ENCODE results near the gene HYAL3.

HYAL3 gene, protein sequence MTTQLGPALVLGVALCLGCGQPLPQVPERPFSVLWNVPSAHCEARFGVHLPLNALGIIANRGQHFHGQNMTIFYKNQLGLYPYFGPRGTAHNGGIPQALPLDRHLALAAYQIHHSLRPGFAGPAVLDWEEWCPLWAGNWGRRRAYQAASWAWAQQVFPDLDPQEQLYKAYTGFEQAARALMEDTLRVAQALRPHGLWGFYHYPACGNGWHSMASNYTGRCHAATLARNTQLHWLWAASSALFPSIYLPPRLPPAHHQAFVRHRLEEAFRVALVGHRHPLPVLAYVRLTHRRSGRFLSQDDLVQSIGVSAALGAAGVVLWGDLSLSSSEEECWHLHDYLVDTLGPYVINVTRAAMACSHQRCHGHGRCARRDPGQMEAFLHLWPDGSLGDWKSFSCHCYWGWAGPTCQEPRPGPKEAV

DNA sequence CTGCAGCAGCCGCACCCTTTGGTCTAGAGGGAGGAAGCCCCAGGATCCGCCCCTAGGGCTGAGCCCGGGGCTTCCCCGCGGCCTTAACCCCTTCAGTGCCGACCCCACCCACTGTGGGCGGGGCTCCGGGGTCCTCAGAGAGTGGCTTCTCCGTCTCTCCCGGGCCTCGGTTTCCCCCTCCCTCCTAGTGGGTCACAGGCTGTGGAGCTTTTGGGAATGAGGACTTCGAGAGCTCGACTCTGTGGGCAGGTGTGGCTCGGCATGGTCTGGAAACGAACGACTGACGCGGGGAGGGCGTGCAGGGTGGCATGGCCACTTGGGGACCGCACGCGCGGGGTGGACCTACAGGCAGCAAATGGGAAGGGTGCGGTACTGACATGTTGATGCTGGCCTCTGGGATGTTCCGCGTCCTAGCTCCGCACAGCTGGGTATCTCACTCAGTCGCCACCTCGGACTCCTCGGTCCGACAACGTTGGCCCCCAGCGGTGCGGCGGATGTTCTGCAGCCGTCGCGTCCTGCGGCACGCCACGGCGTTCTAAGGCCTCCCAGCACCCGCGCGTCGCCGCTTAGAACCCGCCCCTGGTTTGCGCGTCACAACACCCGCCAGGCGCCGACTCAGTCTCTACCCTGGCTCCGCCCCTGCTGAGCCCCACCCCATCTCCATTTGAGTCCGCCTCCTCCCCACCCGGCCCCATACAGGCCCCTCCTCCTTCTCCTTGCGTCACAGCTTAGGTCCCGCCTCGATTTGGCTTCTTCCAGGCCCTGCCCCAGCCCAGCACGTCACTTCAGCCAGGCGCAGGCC, at the start of gene HYAL3, which contains the start of gene NAA80:
Gene HYAL3, minus strand, starts transcription at position 570 of the 802 bp plus-strand sequence. CDS start 3,803 bp downstream, outside the sequence.
Gene NAA80, minus strand, starts transcription at position 570 of the 802 bp plus-strand sequence. CDS start 1,942 bp downstream, outside the sequence.
- peak; percentile 68 for DNase-seq

DNA sequence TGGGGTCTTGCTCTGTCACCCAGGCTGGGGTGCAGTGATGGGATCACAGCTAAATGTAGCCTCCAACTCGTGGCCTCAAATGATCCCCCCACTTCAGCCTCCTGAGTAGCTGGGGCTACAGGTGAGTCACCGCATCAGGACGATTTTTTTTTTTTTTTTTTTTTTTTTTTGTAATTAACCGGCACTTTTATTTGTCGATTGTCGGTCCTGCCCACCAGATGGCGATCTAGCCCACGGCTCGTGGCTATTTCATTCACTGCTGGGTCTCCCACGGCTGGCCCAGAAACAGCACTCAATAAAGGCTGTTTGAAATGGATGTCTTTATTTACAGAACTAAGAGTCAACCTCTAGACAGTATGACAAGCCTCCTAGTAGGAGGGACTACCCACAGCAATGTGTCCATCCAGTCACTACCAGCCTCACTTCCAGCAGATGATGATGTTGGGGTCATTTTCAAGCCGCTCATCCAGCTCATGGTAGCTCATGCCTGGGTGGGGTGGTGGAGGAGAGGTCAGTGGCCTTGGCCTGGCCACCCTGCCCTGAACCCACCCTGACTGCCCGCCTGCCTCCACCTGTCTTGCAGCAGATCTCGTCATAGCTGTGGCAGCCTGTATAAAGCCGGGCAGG, 48.1 kb upstream of the HYAL3 start:
- DNase-seq: no peak

DNA sequence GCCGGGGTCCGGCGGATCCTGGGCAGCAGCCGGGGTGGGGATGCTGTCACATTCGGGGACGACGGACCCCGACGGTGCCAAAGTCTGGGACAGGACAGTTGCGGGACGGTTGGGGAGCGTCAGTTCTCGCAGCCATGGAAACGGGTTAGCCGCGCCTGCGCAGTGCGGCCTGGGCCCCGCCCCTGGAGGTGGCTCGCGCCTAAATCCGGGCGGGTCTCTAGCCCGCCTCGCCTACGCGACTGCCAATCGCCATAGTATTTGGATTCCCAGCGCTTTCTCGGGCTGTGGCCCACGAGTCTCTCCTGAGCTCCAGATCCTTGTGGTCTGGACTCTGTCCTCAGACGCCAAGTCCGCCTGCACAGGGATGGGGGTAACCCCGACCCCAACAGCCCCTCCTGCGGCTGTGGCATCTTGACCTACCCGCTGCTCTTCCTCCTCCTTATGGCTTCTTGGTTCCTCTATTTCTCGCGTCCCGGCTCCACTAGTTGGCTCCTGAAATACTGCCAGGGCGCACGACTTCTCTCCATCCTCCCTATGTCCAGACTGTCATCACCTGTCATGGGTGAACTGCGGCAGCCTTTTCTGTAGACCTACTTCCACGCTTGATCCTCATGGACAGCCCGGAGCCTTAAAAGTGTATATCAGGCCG, 46.5 kb upstream of the HYAL3 start, which contains the start of gene ZMYND10:
Gene ZMYND10, minus strand, starts transcription at position 147 of the 649 bp plus-strand sequence. CDS start 153 bp downstream, outside the sequence.
- no peak for DNase-seq

DNA sequence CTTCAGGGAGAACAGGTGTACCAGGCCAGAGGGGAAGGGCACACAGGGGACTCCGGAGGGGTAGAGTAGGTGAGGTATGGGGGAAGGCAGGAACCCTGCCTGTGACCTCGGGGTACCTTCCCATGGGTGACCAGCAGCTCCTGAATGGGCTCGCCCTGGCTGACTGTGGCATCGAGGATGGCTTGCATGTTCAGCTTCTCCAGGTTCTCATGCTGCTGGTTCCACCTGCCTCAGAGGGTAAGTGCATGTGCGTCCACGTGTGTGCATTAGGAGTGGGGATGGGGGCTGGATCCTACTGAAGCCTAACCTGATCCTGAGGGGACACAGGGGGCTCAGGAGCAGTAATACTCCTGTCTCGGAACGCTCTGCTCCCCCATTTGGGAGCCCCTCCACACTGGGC, 45.8 kb upstream of the HYAL3 start:
- DNase-seq: no peak

DNA sequence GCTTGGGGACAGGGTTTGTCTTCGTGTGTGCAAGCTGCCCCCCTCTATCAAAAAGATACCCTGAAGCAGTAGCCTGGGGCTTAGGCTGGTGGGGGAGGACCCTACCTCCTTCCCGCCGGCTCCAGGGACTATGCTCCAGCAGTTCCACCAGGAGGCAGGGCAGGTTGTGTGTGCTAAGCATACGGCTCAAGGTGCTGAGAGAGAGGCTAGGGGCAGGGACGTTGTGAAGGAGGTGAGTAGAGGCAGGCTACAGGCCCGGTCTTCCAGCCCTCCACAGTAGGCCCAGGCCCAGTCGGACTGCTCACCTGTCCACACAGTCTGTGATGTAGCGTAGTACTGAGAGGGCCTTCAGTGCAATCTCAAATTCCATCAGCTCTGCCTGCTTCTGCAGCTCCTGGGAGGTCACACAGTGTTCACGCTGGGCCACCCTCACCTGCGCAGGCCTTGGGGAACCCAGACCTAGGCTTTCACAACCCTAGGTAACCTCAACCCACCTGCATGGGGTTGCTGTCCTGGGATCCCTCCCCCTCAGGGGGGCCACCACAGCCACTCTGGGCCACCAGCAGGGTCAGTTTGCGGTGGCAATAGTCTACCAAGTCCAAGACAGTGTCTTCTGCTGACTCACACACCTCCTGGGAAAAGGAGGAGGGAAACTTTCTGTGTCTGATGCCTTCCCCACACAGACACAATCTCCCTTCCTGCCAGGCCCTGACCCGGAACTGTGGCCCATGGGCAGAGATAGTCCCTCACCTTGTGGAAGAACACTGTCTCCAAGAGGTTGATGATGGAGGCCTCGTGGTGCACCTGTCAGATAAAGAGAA, 43.8 kb upstream of the HYAL3 start:
- no peak for DNase-seq

DNA sequence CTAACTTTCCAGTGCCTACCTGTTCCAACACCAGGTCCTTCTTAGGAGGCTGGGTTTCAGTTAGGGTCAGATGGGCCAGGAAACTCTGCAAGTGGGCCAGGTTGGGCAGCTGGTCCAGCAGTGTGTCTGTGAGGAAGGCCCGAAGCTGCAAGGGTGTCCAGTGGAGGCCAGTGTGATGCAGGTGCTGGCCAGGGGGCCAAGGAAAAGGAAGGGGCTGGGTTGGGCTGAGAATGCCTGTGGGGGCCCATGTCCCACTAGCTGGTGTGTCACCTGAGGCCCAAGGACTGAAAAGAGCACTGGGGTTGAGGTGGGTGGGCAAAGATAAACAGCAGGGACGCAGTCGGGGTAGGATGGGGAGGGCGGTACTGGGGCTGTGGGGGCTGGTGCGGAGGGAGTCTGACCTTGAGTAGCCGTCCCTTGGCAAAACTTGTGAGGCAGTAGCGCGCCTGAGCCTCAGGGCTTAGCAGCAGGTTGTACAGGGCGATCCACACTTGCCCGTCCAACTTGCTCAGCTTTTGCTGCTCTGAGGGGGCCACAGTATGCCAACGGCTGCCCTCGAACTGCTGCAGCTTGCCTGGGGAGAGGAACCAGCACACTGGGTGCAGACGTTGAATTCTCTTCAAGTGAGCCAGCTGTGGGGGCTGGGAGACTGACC, 42.9 kb upstream of the HYAL3 start:
- DNase-seq: no peak

DNA sequence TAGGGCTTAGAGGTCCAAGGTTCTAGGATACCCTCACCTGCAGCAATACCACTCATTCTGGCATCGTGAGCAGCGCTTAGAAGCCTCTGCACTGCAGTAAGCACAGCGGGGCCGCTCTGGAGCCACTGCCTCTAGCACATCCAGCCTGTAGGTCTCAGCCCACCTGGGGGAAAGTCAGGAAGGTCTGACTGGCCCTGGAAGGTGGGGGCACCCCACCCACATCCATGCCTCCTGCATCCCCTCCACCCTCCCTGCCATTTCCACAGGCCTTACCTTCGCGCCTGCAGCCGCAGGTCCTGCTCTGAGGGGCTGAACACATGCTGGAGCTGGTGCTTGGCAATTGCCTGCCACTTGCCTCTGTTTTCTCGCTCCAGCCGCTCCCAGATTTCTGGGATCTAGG, 42.3 kb upstream of the HYAL3 start:
- no peak for DNase-seq

DNA sequence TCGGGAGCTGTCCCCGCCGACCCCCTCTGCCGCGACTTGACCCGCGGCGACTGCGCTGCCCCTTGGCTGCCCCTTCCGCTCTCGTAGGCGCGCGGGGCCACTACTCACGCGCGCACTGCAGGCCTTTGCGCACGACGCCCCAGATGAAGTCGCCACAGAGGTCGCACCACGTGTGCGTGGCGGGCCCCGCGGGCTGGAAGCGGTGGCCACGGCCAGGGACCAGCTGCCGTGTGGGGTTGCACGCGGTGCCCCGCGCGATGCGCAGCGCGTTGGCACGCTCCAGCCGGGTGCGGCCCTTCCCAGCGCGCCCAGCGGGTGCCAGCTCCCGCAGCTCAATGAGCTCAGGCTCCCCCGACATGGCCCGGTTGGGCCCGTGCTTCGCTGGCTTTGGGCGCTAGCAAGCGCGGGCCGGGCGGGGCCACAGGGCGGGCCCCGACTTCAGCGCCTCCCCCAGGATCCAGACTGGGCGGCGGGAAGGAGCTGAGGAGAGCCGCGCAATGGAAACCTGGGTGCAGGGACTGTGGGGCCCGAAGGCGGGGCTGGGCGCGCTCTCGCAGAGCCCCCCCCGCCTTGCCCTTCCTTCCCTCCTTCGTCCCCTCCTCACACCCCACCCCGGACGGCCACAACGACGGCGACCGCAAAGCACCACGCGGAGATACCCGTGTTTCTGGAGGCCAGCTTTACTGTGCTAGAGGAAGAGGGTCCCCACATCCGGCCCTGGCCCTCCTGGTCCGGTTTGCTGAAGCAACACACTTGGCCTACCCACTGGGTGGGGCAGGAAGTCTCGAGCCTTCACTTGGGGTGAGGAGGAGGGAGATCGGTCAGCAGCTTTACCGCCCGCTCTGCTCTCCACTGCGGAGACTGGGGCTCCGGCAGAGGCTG, 41.5 kb upstream of the HYAL3 start, which contains the start of gene RASSF1:
Gene RASSF1, minus strand, starts transcription at position 389 of the 882 bp plus-strand sequence. Its CDS starts 31 bp downstream, at position 358.
- no peak for DNase-seq

DNA sequence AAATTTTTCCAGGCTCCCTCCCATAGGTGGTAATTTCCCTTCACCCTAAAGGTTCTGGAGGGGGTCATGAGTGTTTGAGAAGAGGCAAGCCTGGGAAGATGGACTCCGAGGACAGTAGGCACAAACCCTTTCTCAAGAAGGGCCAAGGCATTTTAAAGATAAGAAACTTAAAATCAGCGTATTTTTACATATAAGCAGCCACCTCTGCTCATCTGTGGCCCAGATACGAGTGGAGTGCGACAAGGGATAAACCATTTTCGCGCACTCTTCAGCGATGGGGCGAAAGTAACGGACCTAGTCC, 40.9 kb upstream of the HYAL3 start:
- no peak for DNase-seq

DNA sequence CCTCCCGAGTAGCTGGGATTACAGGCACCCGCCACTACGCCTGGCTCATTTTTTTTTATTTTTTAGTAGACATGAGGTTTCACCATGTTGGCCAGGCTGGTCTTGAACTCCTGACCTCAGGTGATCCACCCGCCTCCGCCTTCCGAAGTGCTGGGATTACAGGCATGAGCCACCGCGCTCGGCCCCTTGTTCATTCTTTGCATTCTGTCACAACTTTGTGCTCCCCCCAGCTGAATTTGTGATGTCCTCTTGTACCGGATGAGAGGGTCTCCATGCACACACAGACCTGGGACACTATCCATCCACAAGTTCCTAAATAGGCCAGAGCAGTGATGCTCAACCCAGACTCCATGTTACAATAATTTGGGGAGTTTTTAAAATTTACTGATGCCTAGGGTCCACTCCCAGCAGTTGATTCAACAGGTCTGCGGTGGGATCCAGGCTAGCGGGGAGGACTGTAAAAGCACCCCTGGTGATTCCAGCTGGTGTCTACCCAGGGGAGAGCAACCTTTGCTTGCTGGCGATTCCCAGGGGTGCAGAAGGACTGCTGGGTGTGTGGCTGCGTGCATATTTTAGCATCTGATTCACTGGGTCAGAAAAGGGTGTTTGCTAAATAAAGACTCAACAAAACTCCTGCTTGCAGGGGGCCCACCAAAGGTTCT, 40.4 kb upstream of the HYAL3 start:
- DNase-seq: no peak

DNA sequence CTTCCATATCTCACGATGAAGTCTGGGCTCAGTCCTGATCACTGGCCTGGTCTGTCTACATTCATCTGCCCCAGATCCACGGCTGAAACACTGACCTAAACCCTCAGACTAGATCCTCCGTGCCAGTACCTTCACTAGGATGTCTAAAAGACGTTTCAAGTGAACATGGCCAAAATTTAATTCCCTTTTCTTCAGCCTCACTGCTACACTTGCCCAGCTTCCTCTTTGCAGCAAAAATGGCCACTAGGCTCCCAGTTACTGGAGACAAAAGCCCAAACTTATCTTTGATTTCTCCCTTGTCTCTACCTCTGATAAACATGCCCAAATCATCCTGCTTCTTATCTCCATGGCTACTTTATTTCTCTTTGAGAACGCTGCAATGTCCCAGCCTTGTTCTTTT, 39.8 kb upstream of the HYAL3 start:
- DNase-seq: no peak

DNA sequence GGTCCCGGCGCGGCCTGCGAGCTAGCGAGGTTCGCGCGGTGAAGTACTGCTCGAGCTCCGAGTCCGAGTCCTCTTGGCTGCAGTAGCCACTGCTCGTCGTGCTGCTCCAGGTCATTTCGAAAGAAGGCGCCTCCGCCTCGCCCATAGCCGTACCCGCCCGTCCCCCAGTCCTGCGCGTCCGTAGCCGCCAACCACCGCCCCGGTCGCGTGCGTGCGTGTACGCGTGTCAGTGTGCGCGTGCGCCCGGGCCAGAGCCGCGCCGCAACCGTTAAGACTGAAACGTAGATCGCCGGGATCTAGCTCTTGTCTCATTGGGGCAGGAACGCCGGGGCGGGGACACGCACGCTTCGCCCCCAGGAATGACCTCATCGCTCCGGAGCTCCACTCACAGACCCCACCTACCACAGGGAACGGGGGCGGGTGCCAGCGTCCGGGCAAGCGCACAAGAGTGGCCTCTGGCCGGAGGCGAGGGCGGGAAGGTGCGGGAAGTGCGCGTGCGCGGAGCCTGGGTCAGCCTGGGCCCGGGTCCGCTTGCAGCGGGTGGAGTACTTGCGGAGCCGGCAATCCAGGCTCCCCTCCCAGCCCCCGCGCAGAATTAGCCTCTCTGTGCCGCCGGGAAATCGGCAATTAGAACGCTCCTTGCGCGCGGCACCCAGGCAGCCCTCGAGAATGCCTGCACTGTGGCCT, 38.1 kb upstream of the HYAL3 start:
- peak; percentile 56 for DNase-seq

DNA sequence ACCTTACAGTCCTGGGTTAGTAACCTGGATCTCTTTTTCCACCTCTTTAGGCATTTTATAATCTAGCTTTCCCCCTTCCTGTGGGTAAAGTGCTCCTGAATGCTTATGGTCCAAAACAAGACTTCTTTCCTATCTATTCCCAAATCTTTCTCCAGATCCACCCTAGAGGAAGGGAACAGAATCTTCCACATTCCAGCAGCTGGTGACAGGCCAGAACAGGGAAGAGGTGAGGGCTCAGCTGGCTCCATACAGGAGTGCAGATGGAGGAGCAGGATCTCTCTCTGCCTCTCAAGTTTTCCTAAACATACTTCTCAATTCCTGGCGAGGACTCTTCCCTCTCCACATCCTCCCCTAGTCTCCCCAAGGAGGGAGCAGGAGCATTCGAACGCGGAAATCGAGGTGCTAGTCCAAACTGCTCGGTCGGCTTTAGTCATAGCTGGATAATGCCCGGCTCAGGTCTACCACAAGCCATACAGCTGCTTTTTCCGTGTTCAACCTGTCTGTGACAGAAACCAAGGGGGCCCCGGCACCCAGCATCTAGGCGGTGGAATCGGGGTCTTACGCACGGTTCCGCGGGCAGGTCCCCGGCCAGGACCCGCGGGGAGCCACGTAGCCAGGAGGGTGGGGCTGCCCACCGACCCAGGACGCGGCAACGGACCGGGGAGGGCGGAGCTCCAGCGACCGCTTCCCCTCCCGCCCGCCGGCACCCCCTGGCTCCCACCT, 37.4 kb upstream of the HYAL3 start:
- DNase-seq: no peak

DNA sequence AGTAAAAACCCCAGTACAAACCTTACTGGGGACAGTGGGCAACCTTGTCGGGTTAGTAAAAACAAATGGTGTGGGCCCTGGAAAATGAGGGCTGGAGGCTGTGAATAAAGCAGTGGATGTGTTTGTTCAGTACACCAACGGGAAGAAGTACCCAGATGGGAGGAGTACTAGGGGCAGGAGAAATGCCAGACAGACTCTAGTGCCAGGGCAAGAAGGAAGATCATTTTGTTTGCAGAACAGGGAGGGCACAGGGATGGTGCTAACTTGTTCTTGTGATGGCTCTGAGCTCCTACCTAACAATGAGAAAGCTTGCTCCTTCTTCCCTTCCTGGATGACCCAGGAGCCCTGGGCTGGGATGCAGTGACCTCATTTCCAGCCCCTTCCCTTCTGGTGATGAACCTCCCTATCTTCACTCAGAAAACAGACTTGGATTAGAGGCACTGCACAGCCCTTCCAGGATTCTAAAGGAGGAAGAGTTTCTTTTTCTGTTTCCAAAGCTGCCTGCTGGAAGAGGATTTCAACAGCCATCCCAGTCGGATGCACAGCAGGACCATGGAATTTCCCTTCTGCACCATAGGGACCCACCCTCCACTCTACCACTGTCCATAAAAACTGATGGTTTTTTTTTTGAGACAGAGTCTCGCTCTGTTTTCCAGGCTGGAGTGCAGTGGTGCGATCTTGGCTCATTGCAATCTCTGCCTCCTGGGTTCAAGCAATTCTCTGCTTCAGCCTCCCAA, 35.3 kb upstream of the HYAL3 start:
- no peak for DNase-seq

DNA sequence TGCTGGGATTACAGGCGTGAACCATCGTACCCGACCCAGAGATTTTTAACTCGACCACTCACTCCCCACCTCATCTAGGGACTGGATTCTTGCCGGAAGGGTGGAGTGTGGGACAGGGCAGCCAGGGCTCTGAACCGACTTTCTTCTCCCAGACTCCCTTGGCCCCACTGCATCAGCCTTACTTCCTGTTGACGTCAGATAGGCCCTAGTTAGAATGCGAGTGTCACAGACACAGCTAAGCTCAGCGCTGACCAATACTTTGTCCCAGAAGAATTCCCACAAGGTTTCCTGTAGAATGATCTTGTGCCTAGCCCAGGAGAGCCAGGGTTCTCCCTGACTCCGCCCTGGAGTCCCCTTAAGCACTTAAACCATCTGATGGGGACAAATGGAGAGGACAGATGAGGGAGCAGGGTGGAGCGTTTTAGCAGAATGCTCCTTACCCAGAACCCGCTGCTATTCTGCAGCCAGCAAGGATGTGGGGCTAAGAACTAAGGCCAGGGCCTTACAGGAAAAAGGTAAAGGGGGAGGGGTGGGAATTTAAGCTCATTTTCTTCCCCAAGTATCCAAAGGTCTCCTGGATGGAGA, 34.6 kb upstream of the HYAL3 start:
- no peak for DNase-seq

DNA sequence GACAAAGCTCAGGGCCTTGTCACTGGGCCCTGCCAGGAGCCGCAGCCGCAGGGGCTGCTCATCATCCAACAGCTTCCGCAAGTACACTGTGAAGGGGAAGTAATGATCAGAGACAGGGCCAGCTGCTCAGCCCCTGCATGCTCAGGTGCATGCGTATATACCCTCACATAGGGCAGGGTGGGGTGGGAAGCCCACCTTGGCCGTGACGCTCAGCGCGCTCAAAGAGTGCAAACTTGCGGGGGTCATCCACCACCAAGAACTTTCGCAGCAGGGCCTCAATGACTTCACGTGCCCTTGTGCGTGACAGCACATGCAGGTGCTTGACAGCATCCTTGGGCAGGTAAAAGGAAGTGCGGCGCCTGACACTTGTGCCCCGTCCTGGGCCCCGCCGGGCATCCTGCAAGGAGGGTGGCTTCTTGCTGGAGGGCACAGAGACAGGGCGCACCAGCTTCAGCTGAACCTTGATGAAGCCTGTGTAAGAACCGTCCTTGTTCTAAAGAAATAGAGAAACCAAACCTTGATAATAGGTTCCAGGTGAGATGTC, 32.2 kb upstream of the HYAL3 start:
- DNase-seq: no peak

DNA sequence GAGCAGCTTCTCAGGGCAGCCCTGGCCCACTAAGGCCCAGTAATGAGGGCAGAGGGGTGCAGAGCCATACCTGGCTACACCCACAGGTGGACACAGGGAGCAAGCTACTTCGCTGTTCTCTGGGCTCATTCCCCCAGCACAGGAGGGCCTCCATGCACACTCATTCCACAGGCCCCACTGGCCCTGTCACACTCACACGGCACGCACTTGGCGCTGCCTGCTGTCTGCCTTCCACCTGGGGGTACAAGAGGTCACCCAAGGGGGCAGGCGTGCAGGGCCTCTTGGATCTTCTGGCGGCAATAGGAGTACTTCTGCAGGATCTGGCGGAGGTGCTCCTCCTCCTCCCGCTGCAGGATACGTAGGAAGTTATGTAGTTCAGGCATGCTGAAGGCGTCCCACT, 31.1 kb upstream of the HYAL3 start:
- no peak for DNase-seq

All from NCI-H187 treated with DMSO at 0.1 percent for 48 hours (cell line).